ENCODE data around the gene ANKRD37. TPM values are rescaled to one million over a fixed set of nuclear protein-coding genes. Genes with fewer than 3 reads are reported as not detected.

Gene ANKRD37
- total RNA-seq, 4 donors from 2014 or later = 8.3 to 13.3 (median 11.7) TPM

GRCh38 chr4:185404031-185404430 is 7.4 kb downstream of the ANKRD37 start:
- peaks cover 0 to 15% (median 9%) of the 10 kb centered on the region in 4 donors for H3K4me1 ChIP-seq
- H3K27ac ChIP-seq (replicated peaks in 1 of 4) = no peak overlapping the region
- TF ChIP-seq POLR2A (IDR thresholded peaks at IDR 0.05; ENCODE audit: low read depth) (no peak), POLR2AphosphoS5 (IDR thresholded peaks at IDR 0.05) (no peak), EP300 (IDR thresholded peaks at IDR 0.05) (no peak), CTCF (IDR thresholded peaks at IDR 0.05) (no peak)
- intact Hi-C loops (cut with DNase I) = no loop called here
- DNase-seq (ENCODE audit: extremely low spot score) = no peak
- H3K9me3 ChIP-seq = no peaks in the 10 kb centered on the region
- 93% methylated on average over 4 of the region's 4 CpGs for WGBS
- H3K4me3 ChIP-seq = no peak overlapping the region
- no peaks in the 10 kb centered on the region for H3K27me3 ChIP-seq
- peaks cover 18 to 82% (median 56%) of the 10 kb centered on the region in 4 donors for H3K36me3 ChIP-seq

GRCh38 chr4:185405296-185405999 is 8.8 kb downstream of the ANKRD37 start:
- Histone ChIP-seq H3K9me3 (no peaks in the 10 kb centered on the region), H3K4me3 (no peak overlapping the region), H3K36me3 (peaks cover 18 to 87% (median 61%) of the 10 kb centered on the region in 4 donors), H3K27me3 (no peaks in the 10 kb centered on the region), H3K27ac (replicated peaks in 1 of 4) (no peak overlapping the region), H3K4me1 (peaks cover 0 to 1% (median 0%) of the 10 kb centered on the region in 4 donors)
- TF ChIP-seq EP300 (IDR thresholded peaks at IDR 0.05) (no peak), POLR2A (IDR thresholded peaks at IDR 0.05; ENCODE audit: low read depth) (no peak), CTCF (IDR thresholded peaks at IDR 0.05) (no peak), POLR2AphosphoS5 (IDR thresholded peaks at IDR 0.05) (no peak)
- DNase-seq (ENCODE audit: extremely low spot score) = no peak
- intact Hi-C loops (cut with DNase I) = no loop called here
- 91% methylated on average over 6 of the region's 6 CpGs for WGBS

DNA sequence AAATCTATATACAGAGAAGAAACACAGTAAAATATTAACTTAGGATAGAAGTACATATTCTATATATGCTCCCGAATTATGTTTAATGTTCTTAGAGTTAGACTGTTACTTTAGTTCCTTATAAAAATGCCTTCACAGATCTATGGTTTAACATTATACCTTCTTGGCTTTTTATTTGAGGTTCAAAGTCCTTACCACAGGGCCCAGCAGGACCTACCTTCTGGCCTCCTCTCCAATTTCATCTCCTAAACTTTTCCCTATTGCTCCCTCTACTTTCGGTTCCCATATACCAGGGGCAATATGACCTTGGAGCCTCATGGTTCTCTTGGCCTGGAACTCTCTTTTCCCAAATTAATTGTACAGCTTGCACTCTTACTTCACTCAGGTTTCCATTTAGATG is 11.8 kb downstream of the ANKRD37 start:
- WGBS = 100% methylated on average over 2 of the region's 2 CpGs
- no peak for TF ChIP-seq EP300 (IDR thresholded peaks at IDR 0.05)
- no peak for TF ChIP-seq CTCF (IDR thresholded peaks at IDR 0.05)
- TF ChIP-seq POLR2AphosphoS5 (IDR thresholded peaks at IDR 0.05) = no peak
- no peak for TF ChIP-seq POLR2A (IDR thresholded peaks at IDR 0.05; ENCODE audit: low read depth)
- intact Hi-C loops (cut with DNase I) = no loop called here

GRCh38 chr4:185411849-185412248 is 15.2 kb downstream of the ANKRD37 start:
- Histone ChIP-seq H3K4me1 (no peaks in the 10 kb centered on the region), H3K4me3 (no peak overlapping the region), H3K9me3 (no peaks in the 10 kb centered on the region), H3K36me3 (peaks cover 11 to 82% (median 53%) of the 10 kb centered on the region in 4 donors), H3K27ac (replicated peaks in 1 of 4) (no peak overlapping the region), H3K27me3 (no peaks in the 10 kb centered on the region)
- no peak for DNase-seq (ENCODE audit: extremely low spot score)
- TF ChIP-seq EP300 (IDR thresholded peaks at IDR 0.05) (no peak), POLR2A (IDR thresholded peaks at IDR 0.05; ENCODE audit: low read depth) (no peak), CTCF (IDR thresholded peaks at IDR 0.05) (no peak), POLR2AphosphoS5 (IDR thresholded peaks at IDR 0.05) (no peak)
- 73% methylated on average over 5 of the region's 5 CpGs for WGBS
- intact Hi-C loops (cut with DNase I) = no loop called here

More for the DNA sequence above, 11.8 kb downstream of the ANKRD37 start:
- Histone ChIP-seq H3K9me3 (no peaks in the 10 kb centered on the region), H3K36me3 (peaks cover 11 to 80% (median 58%) of the 10 kb centered on the region in 4 donors), H3K4me1 (no peaks in the 10 kb centered on the region), H3K27ac (replicated peaks in 1 of 4) (no peak overlapping the region), H3K4me3 (no peak overlapping the region), H3K27me3 (no peaks in the 10 kb centered on the region)
- DNase-seq (ENCODE audit: extremely low spot score) = no peak

Data from esophagus muscularis mucosa (tissue), 4 donors.